Fibroblast of upper back skin (primary cell): ENCODE data around the gene PHETA1.

Experiments
- DNase-seq: peaks from one replicate; pipeline ENCODE4 v3.0.0-alpha.2; 2013

The PHETA1 gene

GRCh38 chr12:111319600-111320257, 49.2 kb downstream of the PHETA1 start:
- DNase-seq = no peak

- no peak for DNase-seq
These were observed 50.4 kb downstream of the PHETA1 start for GRCh38 chr12:111318450-111318849.

GRCh38 chr12:111316671-111317070, 52.2 kb downstream of the PHETA1 start:
- DNase-seq = no peak

DNA sequence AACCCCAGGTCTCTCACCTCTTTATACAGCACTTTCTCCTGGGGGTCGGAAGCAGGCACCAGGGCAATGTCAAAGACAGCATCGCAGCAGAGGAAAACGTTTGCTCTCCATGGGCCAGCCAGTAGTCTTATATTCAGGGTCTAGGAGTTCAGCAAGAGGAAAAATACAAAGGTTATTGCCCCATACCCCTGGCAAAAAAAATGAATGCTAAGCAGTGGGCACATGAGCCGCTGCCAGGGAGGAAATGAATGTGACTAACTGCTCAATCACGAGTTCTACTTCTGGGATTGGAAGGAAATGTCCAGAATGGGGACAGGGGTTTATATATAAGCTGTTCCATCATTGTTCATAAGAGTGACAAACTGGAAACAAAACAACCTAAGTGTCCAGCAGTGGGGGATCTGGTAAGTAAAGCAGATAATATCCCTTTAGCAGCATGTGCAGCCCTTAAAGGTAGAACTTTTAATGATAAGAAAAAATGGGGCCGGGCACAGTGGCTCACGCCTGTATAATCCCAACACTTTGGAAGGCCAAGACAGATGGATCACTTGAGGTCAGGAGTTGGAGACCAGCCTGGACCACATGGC, 53.8 kb downstream of the PHETA1 start:
- no peak for DNase-seq

GRCh38 chr12:111313833-111314259, 55.0 kb downstream of the PHETA1 start:
- DNase-seq = peak; percentile 64

- DNase-seq = no peak
These were observed 56.2 kb downstream of the PHETA1 start for GRCh38 chr12:111312708-111313107.

DNA sequence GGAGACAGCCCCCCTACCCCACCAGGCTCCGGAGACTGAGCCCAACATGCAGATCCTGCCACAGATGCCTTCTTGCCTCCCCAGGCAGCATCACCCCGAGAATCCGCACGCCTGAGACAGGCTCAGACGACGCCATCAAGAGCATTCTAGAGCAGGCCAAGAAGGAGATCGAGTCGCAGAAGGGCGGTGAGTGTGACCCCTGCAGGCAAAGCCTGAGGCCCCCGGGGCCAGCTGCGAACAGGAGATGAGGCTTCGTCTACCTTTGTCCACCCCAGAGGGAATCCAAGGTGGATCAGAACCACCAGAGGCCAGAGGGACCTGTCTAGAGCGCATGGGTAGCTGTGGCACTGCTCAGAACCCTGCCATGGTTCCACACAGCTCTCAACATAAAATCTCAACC, 56.9 kb downstream of the PHETA1 start:
- no peak for DNase-seq

DNA sequence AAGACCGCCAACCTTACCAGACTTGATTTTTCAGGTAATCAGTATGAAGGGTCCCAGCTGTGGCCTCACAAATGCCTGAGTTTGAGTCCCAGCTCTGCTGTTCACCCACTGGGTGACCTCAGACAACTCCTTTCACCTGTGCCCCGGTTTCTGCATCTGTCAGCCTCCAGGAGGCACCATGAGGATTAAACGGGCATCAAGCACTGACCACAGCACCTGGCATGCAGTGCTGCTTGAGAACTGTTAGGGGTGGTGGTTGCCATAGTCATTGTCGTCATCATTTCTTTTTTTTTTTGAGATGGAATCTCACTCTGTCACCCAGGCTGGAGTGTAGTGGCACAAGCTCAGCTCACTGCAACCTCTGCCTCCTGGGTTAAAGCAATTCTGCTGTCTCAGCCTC, 57.9 kb downstream of the PHETA1 start:
- no peak for DNase-seq
